NCI-H524 (cell line): ENCODE data around the gene STRN4.
A peak's percentile ranks its signal among the peaks of the same experiment; 100 is the strongest.

Experiments used
- DNase-seq, 2 experiments: peaks; one replicate each; lab custom pipeline; 2025; lab: John Stamatoyannopoulos, UW

Gene STRN4

GRCh38 chr19:46745030-46745429 lies 1.2 kb downstream of the STRN4 start:
- DNase-seq, result no peak

DNA sequence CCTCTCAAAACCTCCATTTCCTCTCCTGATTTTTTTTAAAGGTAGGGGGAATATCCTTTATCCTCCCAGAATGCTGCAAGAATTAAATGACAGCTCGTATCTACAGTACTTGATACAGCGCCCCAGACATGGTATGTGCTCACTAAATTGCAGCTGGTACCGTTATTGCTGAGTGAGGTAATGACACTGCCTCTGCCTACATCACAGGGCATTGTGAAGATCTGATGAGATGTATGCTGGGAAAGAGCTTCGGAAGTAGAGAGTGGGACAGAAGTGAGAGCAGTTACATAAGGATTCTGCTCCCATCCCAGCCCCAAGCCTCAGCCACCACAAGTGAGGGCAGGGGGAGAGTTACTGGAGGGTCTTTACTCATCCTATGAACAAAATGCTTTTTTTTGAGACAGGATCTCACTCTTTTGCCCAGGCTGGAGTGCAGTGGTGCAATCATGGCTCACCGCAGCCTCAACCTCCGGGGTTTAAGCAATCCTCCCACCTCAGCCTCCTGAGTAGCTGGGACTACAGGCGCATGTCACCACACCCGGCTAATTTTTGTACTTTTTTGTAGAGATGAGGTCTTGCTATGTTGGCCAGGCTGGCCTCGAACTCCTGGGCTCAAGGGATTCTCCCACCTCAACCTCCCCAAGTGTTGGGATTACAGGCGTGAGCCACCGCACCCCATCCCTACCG lies 2.1 kb downstream of the STRN4 start:
- no peak for DNase-seq

GRCh38 chr19:46742926-46743480 lies 3.2 kb downstream of the STRN4 start:
- DNase-seq, result no peak

- DNase-seq, result no peak
These were observed 4.8 kb downstream of the STRN4 start for GRCh38 chr19:46741447-46741846.

DNA sequence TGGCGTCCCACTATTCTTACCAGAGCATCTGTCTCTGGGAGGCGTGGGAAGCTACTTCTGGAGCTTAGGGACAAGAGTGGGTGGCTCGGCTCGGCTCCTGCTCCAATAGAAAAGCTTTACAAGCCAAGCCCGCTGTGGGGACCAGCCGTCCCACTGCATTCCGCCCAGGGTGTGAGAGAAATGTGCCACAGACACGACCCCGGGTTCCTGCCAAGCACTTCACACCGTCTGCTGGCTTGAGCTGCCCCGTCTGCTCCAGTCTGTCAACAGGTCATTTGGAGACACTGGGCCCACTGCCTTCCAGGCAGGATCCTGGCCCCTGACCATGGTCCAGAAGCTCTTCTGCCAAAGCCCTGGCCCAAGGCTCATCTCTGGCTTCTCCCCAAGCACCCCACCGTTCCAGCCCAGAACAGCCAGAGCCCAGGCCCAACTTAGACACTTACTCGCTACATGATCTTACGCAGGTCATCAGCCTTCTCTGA lies 6.9 kb downstream of the STRN4 start:
- DNase-seq, result no peak

GRCh38 chr19:46737761-46738171 lies 8.5 kb downstream of the STRN4 start:
- no peak for DNase-seq

GRCh38 chr19:46737298-46737654 lies 9.0 kb downstream of the STRN4 start:
- DNase-seq, result no peak

DNA sequence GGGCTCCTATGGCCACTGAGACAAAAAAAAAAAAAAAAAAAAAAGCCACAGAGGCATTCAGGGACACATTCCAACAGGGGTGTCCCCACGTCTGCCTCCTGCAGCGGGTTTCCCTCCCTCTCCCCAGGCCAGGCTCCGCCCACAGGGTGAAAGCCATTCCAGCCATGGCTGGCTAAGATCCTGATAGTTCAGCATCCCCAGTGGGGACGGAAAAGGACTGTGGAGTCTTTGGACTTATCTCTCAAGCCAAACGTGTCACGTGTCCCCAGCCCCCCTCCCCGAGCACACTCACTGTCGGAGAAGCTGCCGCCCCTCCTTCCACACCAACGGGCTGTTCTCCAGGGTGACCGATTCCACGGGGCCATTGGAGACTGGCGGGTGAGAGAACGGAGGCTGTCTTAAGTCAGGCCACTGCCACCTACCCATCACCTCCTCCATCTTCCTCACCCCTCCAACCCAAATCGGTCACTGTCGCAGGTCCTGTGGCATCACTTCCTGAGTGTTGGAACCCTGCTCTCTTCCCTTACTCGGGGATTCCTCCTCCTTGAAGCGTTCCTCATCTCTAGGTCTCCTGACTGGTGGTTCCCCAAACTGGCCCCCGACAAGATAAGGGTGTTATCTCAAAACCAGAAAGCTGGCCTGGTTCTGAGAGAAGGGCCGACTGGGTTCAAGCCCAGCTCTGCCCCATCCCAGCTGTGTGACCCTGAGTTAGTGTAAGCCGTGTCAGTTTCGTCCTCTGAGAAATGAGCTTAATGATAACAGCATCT lies 9.5 kb downstream of the STRN4 start:
- DNase-seq, result no peak

- no peak for DNase-seq
These were observed 12.5 kb downstream of the STRN4 start for GRCh38 chr19:46733690-46734292.

DNA sequence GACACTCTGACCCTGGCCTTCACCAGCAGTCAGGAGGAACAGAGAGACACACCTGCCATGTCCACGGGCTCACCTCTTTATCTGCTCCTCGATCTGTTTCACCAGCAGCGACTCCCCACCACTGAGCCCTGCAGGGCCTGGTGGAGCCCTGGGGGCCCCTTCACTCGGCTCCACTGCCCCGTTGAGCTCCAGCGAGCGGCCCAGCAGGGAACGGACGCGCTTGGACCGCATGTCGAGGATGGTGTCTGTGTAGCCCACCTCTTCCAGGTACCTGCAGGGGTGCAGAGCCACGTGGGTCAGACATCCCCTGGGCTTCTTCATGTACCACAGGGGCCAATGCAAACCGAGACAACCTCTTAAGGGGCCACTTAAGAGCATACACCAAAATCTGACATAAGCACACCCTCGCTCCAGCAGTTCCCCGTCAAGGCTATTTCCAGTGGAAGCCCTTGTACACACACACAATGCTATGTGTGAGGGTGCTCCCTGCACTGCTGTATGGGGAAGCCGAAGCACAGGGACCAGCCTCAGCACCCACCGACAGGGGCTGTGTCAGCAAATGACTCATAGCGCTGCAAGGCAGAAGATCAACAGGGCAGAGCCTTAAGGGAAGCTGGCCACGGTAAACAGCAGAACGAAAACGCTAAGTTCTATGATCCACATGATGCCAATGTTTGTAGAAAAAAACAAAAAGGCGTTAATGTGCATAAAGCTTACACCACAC lies 13.1 kb downstream of the STRN4 start:
- DNase-seq, result no peak

DNA sequence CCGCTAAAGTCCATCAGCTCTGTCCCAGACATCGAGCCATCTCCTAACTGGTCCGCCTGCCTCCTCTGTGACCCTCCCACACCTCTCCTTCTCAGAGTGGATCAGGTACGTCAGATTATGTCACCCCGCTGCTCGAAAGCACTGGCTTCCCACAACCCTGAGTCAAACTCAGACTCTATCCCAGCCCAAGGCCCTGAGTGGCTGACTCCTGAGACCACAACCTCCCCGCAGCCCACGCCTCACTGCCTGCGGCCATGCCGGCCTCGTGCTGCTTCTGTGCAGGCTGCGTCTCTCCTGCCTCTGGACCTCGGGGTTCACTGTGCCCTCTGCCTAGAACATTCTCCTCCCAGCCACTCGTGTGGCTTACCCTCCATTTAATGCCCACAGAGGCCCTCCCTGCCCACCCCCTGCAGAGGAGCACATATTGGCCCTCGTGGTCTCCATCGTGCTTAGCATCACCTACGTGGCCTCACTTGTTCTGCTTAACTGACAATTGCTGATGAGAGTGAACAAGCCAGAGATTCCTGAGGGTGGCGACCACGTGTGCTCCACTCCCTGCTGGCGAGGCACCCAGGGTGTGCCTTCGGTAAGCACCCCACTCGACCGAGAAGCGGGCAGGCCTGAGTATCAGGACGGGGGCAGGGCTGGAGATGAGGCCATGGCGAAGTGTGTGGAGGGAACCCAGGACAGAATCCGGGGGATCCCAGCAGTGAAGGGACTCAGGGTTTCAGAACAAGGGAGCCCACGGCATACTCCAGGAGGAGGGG lies 13.9 kb downstream of the STRN4 start:
- no peak for DNase-seq

- DNase-seq, result no peak
These were observed 14.7 kb downstream of the STRN4 start for GRCh38 chr19:46731584-46731983.

- DNase-seq, result peak in 1 of 2 experiments; percentile 22
These were observed 15.2 kb downstream of the STRN4 start for GRCh38 chr19:46731007-46731501.

DNA sequence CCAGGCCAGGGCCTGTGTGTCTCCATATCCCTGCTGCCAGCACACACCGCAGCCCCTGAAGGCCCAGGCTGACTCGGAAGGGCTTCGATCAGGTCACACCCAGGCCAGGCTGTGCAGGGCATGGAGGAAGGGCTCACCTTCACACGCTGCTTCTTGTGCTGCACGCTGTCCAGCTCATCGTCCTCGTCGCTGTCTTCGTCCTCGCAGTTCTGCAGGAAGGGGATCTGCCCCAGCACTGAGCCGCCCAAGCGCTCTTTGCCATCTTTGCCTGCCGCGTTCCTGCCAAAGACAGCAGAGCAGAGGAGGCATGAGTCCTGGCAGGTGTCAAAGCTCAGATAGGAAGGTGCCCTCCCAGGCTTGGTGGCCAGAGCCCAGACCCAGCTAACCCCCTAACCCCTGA lies 15.7 kb downstream of the STRN4 start:
- no peak for DNase-seq

- no peak for DNase-seq
These were observed 16.1 kb downstream of the STRN4 start for GRCh38 chr19:46730187-46730586.

DNA sequence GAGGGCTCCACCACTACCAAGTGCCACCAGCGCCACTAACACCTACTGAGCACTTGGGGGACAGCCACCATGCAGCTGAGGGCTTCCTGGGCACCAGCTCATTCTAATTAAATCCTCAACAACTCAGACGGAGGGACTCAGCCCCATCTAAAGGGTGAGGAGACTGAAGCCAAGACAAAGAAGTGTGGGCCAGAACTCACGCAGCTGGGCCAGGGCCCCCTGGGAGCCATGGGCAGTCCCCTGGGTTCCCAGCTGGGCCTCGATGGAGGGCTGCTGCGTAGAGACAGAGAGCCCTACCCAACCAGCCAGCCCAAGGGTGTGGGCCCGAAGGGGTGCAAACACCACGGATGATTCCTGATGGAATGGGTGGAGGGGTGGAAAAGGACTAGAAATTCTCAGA lies 16.6 kb downstream of the STRN4 start:
- DNase-seq, result no peak

DNA sequence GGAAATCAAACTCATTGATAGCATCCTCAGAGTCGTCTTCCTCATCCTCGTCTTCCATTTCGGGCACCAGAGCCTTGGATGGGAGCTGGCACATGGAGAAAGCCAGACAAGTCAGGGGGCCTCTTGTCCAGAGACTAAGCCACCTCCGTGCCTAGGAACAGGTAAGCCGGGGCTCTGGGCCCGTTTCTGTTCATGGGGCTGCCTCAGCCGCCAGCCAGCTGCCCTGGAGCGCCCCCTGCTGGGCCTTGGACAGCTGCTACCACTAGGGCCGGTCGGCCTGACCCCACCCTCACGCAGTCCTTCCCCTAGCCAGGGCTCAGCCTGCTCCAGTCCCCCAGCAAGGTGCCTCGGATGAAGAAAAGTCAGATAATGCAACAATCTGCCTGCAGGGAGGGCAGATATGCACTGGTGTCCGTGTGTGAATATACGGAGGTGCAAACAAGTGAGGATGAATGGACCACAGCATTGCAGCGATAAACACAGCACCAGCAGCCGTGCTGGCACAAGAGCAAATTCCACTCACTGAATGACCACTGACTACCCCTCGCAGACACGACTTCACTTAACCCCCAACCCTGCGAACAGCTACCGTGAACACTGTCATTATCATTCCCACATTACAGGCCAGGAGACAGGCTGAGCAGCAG lies 17.4 kb downstream of the STRN4 start:
- peak in 1 of 2 experiments; percentile 24 for DNase-seq

DNA sequence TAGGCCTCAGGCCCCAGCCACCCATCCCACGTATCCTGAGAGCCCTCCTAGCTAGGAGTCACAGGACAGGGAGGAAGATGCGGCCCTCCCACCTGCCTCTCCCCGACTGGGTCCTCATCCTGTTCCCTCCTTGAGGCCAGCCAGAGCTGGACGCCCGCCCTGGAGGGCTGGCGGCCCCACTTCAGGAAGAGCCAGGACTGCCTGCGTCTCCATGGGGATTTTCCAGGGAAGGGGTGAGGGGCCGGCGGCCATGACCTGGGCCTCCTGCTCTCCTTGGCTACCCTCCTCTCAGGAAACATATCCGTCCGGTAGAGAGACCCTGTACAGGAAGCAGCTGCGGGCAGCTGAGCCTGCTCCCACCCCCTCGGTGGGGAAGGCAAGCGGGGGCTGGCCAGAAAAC lies 18.0 kb downstream of the STRN4 start:
- no peak for DNase-seq

DNA sequence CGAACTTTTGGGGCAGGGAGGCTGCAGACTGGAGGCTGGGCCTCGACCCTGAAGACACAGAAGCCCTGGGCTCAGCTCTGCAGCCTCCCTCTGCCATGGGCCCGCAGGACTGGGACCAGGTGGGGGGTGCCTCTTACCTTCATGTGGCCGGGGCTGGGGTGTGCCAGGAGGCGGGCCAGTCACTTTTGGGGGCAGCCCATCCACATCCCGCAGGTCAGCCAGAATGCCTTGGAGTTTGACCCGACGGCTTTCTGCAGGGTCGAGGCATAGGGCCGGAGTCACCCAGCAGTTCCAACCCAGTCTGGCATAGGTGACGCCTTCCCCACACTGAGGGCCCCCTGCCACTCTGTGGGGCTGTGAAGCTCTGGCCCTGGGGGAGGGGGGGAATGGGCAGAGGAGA lies 18.5 kb downstream of the STRN4 start:
- DNase-seq, result no peak

DNA sequence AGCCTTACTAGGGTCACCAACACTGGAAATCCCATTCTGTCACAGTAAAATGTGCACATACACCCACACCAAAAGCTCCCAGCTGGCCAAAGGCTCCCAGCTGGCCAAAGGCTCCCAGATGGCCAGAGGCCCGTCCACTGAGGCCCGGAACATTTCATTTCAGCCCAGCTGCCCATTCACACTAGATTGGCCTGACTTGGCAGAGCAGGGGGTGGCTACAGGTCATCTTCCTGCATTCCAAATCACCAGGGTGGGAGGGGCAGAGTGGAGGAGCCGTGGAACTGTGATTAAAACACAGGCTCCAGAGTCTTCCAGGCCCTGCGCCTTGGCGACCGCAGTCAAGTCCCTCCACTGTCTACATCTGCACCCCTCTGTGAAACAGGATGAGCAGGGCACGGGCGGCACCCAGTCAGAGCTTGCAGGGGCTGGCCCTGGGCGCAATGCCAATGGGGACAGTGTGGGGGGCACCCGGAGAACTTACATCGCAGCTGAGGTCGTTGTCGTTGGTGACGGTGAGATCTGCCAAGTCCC lies 19.2 kb downstream of the STRN4 start:
- no peak for DNase-seq
